Measurements from ENCODE around the gene VPS13C. TPM values are rescaled to one million over a fixed set of nuclear protein-coding genes. Genes with fewer than 3 reads are reported as not detected.

VPS13C gene
- total RNA-seq, 1 experiment from 2014 or later = 47.3 TPM

GRCh38 chr15:61869656-61870055 lies 190.6 kb downstream of the VPS13C start:
- TF ChIP-seq TCF7L2 (IDR thresholded peaks at IDR 0.05; ENCODE audit: low read depth, low read length) (no peak), SIN3A (IDR thresholded peaks at IDR 0.05; ENCODE audit: borderline replicate concordance, insufficient read depth, low read depth, low read length) (no peak), POLR2AphosphoS5 (IDR thresholded peaks at IDR 0.05; ENCODE audit: low read depth, low read length) (no peak), REST (IDR thresholded peaks at IDR 0.05; ENCODE audit: insufficient read depth in 1 of 2, low read depth in 2 of 2, low read length in 1 of 2) (no peak)
- TF ChIP-seq, protein P1, sequence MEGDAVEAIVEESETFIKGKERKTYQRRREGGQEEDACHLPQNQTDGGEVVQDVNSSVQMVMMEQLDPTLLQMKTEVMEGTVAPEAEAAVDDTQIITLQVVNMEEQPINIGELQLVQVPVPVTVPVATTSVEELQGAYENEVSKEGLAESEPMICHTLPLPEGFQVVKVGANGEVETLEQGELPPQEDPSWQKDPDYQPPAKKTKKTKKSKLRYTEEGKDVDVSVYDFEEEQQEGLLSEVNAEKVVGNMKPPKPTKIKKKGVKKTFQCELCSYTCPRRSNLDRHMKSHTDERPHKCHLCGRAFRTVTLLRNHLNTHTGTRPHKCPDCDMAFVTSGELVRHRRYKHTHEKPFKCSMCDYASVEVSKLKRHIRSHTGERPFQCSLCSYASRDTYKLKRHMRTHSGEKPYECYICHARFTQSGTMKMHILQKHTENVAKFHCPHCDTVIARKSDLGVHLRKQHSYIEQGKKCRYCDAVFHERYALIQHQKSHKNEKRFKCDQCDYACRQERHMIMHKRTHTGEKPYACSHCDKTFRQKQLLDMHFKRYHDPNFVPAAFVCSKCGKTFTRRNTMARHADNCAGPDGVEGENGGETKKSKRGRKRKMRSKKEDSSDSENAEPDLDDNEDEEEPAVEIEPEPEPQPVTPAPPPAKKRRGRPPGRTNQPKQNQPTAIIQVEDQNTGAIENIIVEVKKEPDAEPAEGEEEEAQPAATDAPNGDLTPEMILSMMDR (IDR thresholded peaks at IDR 0.05) = no peak
- H3K36me3 ChIP-seq (ENCODE audit: control insufficient read depth, insufficient read depth, low read length) = peaks cover 4% of the 10 kb centered on the region
- ATAC-seq (no peak), DNase-seq (ENCODE audit: low read depth, low spot score) (no peak)
- no peaks in the 10 kb centered on the region for H3K4me1 ChIP-seq (ENCODE audit: control insufficient read depth, insufficient read depth, low read length)
- no peak overlapping the region for H3K4me3 ChIP-seq (ENCODE audit: low read depth in 2 of 2, low read length in 2 of 2)
- ChIA-PET CTCF (no interaction called here), POLR2A (no interaction called here)
- H3K27ac ChIP-seq (ENCODE audit: low read length) = no peak overlapping the region
- no TSS peak for BruUV-seq (replicated peaks)
- H3K9me3 ChIP-seq (ENCODE audit: control insufficient read depth, insufficient read depth, low read depth, low read length) = no peaks in the 10 kb centered on the region
- intact Hi-C loops (cut with micrococcal nuclease; ENCODE audit: unreplicated experiment) (loop anchor here (5.0 to 10.0 kb wide), 2 partner anchors 203 to 435 kb away; no protein-coding TSS in a partner anchor), in situ Hi-C loops (cut with HindIII; ENCODE audit: low pct_unique_long_range_greater_than_20kb, low sequenced_read_pairs) (no loop called here)
- H3K27me3 ChIP-seq (ENCODE audit: control insufficient read depth, insufficient read depth, low read length) = no peaks in the 10 kb centered on the region

DNA sequence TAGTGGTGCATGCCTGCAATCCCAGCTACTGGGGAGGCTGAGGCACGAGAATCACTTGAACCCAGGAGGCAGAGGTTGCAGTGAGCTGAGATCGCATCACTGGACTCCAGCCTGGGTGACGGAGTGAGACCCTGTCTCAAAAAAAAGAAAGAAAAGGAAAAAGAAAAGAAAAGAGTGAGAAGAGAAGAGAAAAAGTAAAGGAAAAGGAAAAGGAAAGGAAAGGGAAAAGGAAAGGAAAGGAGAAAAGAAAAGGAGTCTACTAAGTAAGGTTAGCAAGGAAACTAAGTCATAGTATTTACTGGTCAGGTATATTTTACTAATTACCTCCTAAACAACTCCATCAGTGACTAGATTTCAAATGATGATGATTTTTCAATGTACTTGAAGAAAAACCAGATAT lies 198.3 kb downstream of the VPS13C start:
- TF ChIP-seq SIN3A (IDR thresholded peaks at IDR 0.05; ENCODE audit: borderline replicate concordance, insufficient read depth, low read depth, low read length) (no peak), TCF7L2 (IDR thresholded peaks at IDR 0.05; ENCODE audit: low read depth, low read length) (no peak), REST (IDR thresholded peaks at IDR 0.05; ENCODE audit: insufficient read depth in 1 of 2, low read depth in 2 of 2, low read length in 1 of 2) (no peak), POLR2AphosphoS5 (IDR thresholded peaks at IDR 0.05; ENCODE audit: low read depth, low read length) (no peak)
- TF ChIP-seq, protein P1 (IDR thresholded peaks at IDR 0.05) = no peak
- intact Hi-C loops (cut with micrococcal nuclease; ENCODE audit: unreplicated experiment) (no loop called here), in situ Hi-C loops (cut with HindIII; ENCODE audit: low pct_unique_long_range_greater_than_20kb, low sequenced_read_pairs) (no loop called here)
- Histone ChIP-seq H3K27me3 (ENCODE audit: control insufficient read depth, insufficient read depth, low read length) (no peaks in the 10 kb centered on the region), H3K4me1 (ENCODE audit: control insufficient read depth, insufficient read depth, low read length) (no peaks in the 10 kb centered on the region), H3K27ac (ENCODE audit: low read length) (no peak overlapping the region), H3K4me3 (ENCODE audit: low read depth in 2 of 2, low read length in 2 of 2) (no peak overlapping the region), H3K9me3 (ENCODE audit: control insufficient read depth, insufficient read depth, low read depth, low read length) (no peaks in the 10 kb centered on the region), H3K36me3 (ENCODE audit: control insufficient read depth, insufficient read depth, low read length) (no peaks in the 10 kb centered on the region; the same call in none of the 2 replicates)
- ChIA-PET POLR2A (no interaction called here), CTCF (no interaction called here)
- BruUV-seq (replicated peaks) = no TSS peak
- ATAC-seq (no peak), DNase-seq (ENCODE audit: low read depth, low spot score) (no peak)
